Mucosa of rectum (tissue), 2 donors: Measurements from ENCODE around the gene TSPEAR.
"Not testable (repeated sequence)": the region's sequence is repeated elsewhere in the genome, so short reads cannot be mapped to it uniquely, and the experiment has no call there.

Experiments
- H3K27ac ChIP-seq, 2 donors: one replicate each; pipeline ENCODE4 v1.7.0; 2013; ENCODE audit warnings: inconsistent platforms in 2 of 2, low read depth in 2 of 2, low read length in 2 of 2
- H3K27me3 ChIP-seq, 2 donors: one replicate each; pipeline ENCODE4 v1.7.0; 2013; ENCODE audit warnings: low read length in 2 of 2; ENCODE audit not compliant: control insufficient read depth in 2 of 2, insufficient read depth in 2 of 2
- H3K36me3 ChIP-seq, 2 donors: one replicate each; pipeline ENCODE4 v1.7.0; 2013; ENCODE audit warnings: low read length in 2 of 2; ENCODE audit not compliant: control insufficient read depth in 2 of 2, insufficient read depth in 2 of 2
- H3K4me1 ChIP-seq, 2 donors: one replicate each; pipeline ENCODE4 v1.7.0; 2013; ENCODE audit warnings: low read length in 2 of 2, mild to moderate bottlenecking in 1 of 2; ENCODE audit not compliant: control insufficient read depth in 2 of 2, insufficient read depth in 2 of 2
- H3K4me3 ChIP-seq, 2 donors: one replicate each; pipeline ENCODE4 v1.7.0; 2013; ENCODE audit warnings: low read length in 2 of 2
- H3K9ac ChIP-seq, 2 donors: one replicate each; pipeline ENCODE4 v1.7.0; 2013; ENCODE audit warnings: low read length in 2 of 2, low read depth in 1 of 2, mild to moderate bottlenecking in 1 of 2
- H3K9me3 ChIP-seq, 2 donors: one replicate each; pipeline ENCODE4 v1.7.0; 2013; ENCODE audit warnings: low read length in 2 of 2; ENCODE audit not compliant: control insufficient read depth in 2 of 2
- donor health status: healthy.
- donor health status: Normal muscosa, but diverticular disease.

TSPEAR gene

DNA sequence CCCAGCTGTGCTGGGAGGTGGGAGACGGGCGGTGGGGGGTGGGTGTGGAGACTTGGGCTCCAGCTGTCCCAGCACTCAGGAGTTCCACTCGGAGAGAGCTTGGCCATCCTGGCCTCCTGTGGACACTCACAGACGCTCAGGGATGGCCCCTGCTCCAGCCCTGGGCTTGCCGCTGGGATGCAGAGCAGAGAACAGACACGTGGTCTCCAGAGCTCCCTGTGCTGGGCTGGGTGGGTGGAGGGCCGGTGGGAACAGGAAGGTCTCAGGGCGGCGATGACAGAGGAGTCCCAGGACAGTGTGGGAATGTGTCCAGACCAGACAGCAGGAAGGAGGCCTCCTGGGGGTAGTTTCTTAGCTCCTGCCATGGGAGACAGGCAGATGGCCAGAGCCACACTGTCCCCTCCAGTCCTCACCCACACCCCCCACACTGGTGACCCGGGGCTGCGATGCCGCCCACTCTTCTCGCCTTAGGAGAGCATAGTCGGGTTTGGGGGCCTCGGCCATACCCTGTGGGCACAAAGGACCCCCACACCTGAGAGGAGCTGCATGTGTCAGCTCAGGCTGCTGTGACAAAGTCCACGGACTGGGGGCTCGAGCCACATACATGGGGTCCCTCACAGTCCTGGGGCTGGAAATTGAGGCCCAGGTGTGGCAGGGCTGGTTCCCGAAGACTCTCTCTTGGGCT lies 82.5 kb downstream of the TSPEAR start:
- Histone ChIP-seq H3K27me3 (no peaks in the 10 kb centered on the region), H3K36me3 (no peaks in the 10 kb centered on the region), H3K9ac (no peak overlapping the region), H3K9me3 (peaks cover 0 to 3% of the 10 kb centered on the region in 2 donors), H3K4me1 (no peaks in the 10 kb centered on the region), H3K27ac (no peak overlapping the region), H3K4me3 (no peak overlapping the region)

DNA sequence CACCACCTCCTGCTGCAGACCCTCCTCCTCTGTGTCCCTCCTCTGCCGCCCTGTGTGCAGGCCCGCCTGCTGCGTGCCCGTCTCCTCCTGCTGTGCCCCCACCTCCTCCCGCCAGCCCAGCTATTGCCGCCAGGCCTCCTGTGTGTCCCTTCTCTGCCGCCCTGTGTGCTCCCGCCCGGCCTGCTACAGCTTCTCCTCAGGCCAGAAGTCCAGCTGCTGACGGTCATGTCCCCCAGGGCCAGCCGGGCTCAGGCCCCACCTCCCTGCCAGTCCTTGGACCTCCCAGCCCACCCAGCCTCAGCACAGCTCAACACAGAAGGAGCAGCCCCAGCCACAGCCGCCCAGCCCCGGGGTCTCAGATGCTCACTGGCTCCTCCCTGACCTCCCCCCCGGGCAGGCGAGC lies 83.5 kb downstream of the TSPEAR start:
- H3K27me3 ChIP-seq, H3K9ac ChIP-seq: not testable (repeated sequence)

DNA sequence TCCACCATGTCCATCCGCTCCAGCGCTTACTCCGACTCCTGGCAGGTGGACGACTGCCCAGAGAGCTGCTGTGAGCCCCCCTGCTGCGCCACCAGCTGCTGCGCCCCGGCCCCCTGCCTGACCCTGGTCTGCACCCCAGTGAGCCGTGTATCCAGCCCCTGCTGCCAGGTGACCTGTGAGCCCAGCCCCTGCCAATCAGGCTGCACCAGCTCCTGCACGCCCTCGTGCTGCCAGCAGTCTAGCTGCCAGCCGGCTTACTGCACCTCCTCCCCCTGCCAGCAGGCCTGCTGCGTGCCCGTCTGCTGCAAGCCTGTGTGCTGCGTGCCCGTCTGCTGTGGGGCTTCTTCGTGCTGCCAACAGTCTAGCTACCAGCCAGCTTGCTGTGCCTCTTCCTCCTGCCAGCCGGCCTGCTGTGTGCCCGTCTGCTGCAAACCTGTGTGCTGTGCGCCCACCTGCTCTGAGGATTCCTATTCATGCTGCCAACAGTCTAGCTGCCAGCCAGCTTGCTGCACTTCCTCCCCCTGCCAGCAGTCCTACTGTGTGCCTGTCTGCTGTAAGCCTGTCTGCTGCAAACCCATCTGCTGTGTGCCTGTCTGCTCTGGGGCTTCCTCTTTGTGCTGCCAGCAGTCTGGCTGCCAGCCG lies 84.1 kb downstream of the TSPEAR start:
- not testable (repeated sequence) for H3K27ac ChIP-seq, H3K9ac ChIP-seq, H3K9me3 ChIP-seq, H3K27me3 ChIP-seq, H3K4me1 ChIP-seq, H3K36me3 ChIP-seq, H3K4me3 ChIP-seq

More for the DNA sequence above, 83.5 kb downstream of the TSPEAR start:
- not testable (repeated sequence) for H3K4me1 ChIP-seq, H3K4me3 ChIP-seq, H3K27ac ChIP-seq, H3K9me3 ChIP-seq, H3K36me3 ChIP-seq

DNA sequence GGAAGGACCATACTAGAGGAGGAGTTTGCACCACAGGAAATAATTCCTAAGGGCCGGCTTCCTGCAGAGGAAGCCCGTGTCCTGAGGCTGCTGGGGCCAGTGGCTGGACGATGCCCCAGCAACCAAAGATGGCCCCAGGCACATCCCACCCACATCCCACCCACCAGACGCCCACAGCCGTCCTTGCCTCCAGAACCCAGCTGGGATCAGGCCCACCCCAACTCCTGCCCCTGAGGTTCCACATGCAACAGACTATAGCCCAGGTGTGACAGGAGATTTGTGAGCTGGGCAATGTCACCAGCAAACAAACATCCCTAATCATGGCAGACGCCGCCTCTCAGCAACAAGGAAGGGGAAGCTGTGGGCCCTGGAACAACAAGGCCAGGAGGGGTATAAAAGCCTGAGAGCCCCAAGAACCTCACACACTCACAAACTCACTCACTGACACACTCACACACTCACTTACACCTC lies 84.7 kb downstream of the TSPEAR start, which contains the start of gene KRTAP10-9:
KRTAP10-9 (plus strand) TSS at position 421 of the 471 bp plus-strand sequence. CDS start 79 bp downstream, outside the sequence.
- peaks cover 0 to 4% of the 10 kb centered on the region in 2 donors for H3K9me3 ChIP-seq
- no peaks in the 10 kb centered on the region for H3K36me3 ChIP-seq
- H3K27me3 ChIP-seq: no peaks in the 10 kb centered on the region
- H3K4me3 ChIP-seq: no peak within 1 kb of the TSS
- no peaks in the 10 kb centered on the region for H3K4me1 ChIP-seq
- no peak within 1 kb of the TSS for H3K9ac ChIP-seq
- no peak within 1 kb of the TSS for H3K27ac ChIP-seq

GRCh38 chr21:44626262-44626661 lies 85.1 kb downstream of the TSPEAR start:
- Histone ChIP-seq H3K9me3 (peaks cover 0 to 3% of the 10 kb centered on the region in 2 donors), H3K4me3 (no peak overlapping the region), H3K9ac (no peak overlapping the region), H3K36me3 (no peaks in the 10 kb centered on the region), H3K4me1 (no peaks in the 10 kb centered on the region), H3K27me3 (no peaks in the 10 kb centered on the region), H3K27ac (no peak overlapping the region)

DNA sequence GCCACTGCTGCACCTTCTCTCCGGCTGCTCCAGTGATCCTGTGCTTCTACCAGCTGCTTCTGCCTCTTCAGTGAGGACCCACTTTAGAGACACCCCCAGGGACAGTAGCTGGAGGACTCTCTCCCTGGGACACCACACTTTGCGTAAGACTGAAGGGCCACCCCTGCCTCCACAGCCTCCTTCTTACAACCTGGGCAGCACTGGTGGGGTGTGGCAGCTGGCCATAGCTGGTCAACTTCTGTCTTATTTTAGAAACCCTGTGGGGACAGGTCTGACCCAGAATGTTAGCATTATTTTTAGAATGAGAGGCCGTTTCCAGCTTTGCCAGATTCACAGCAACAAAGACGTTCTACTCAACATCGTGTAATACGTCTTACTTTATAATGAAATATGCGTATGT lies 85.6 kb downstream of the TSPEAR start:
- no peak overlapping the region for H3K9ac ChIP-seq
- peaks cover 0 to 2% of the 10 kb centered on the region in 2 donors for H3K9me3 ChIP-seq

GRCh38 chr21:44623575-44623974 lies 87.8 kb downstream of the TSPEAR start:
- Histone ChIP-seq H3K27me3 (no peaks in the 10 kb centered on the region), H3K4me3 (no peak overlapping the region), H3K36me3 (no peaks in the 10 kb centered on the region), H3K9me3 (peaks cover 0 to 2% of the 10 kb centered on the region in 2 donors), H3K9ac (no peak overlapping the region), H3K4me1 (no peaks in the 10 kb centered on the region), H3K27ac (no peak overlapping the region)

More for the DNA sequence above, 85.6 kb downstream of the TSPEAR start:
- Histone ChIP-seq H3K27ac (no peak overlapping the region), H3K36me3 (no peaks in the 10 kb centered on the region), H3K4me3 (no peak overlapping the region), H3K27me3 (no peaks in the 10 kb centered on the region), H3K4me1 (no peaks in the 10 kb centered on the region)

DNA sequence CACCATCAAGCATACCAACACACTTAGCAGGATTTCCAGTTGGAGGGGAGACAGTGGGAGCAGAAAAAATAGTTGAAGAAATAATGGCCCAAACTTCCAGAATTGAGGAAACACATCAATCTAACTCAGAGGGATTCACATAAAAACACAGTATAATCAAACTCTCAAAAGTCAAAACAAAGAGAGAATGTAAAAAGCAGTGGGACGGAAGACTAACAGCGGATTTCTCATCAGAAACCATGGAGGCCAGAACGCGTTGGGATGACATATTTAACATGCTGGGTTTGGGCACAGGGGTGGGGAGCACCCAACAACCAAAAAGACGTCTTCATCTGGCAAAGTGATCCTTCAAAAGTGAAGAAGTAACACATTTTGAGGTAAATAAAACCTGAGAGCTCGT lies 91.5 kb downstream of the TSPEAR start:
- no peak overlapping the region for H3K27ac ChIP-seq
- no peaks in the 10 kb centered on the region for H3K4me1 ChIP-seq
- no peak overlapping the region for H3K4me3 ChIP-seq
- no peaks in the 10 kb centered on the region for H3K27me3 ChIP-seq
- H3K36me3 ChIP-seq: no peaks in the 10 kb centered on the region
- H3K9ac ChIP-seq: no peak overlapping the region
- peaks cover 0 to 2% of the 10 kb centered on the region in 2 donors for H3K9me3 ChIP-seq

- Histone ChIP-seq H3K9me3 (peaks cover 0 to 2% of the 10 kb centered on the region in 2 donors), H3K9ac (no peak overlapping the region), H3K4me3 (no peak overlapping the region), H3K36me3 (no peaks in the 10 kb centered on the region), H3K27me3 (no peaks in the 10 kb centered on the region), H3K27ac (peak overlapping the region in 1 of 2 donors; percentile 65), H3K4me1 (no peaks in the 10 kb centered on the region)
Observed at GRCh38 chr21:44618909-44619308, 92.5 kb downstream of the TSPEAR start.

DNA sequence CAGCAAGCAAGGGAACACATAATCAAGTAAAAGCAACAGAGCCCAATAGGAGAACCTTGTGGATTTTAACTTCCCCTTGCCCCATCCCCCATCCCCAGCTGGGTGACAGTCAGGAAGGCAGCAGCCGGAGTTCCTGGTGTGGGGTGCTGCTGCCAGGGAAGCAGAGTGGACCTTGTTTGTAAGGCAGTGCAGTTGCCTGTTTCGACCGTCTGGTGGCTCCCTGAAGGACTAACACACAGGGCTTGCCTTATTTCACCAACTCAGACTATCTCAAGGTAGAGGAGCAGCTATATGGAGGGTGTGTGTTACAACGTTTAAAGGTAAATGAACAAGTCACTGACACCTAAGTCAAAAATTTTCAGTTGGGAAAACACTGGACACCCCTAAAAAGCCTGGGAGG lies 92.9 kb downstream of the TSPEAR start:
- Histone ChIP-seq H3K36me3 (no peaks in the 10 kb centered on the region), H3K4me1 (no peaks in the 10 kb centered on the region), H3K9ac (no peak overlapping the region), H3K27ac (peak overlapping the region in 1 of 2 donors; percentile 65), H3K4me3 (no peak overlapping the region), H3K27me3 (no peaks in the 10 kb centered on the region), H3K9me3 (peaks cover 0 to 2% of the 10 kb centered on the region in 2 donors)
